ENCODE measurements around the gene COBL. TPM values are rescaled to one million over a fixed set of nuclear protein-coding genes. Genes with fewer than 3 reads are reported as not detected.

The COBL gene
- total and polyA plus RNA-seq, 10 of the 15 experiments (the other 5 are each of a cell fraction or from before 2014, with no cell fraction given), result 0.21 TPM; not detected in 9

DNA sequence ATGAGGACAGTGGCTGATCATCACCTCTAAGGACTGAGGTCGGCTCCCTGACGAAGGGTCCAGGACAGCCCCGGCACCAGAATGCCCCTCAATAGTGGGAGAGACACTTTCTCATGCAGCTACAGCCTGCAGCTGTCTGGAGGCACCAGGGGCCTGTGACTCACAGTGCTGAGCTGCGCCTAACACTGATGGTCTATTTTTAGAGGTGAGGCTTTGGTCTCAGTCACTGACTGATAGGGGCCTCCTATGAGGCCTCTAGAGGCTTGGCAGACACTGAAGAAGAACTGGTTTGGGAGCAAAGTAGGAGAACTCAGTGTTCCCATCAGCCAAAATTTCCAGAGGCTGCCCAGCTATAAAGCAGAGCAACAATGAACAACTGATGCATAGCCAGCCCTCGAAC lies 130.1 kb downstream of the COBL start:
- no peak for FAIRE-seq
- H3K9me3 ChIP-seq (replicated peaks; ENCODE audit: control insufficient read depth, insufficient read depth, low read length), result no peaks in the 10 kb centered on the region
- TF ChIP-seq SMARCA5 (IDR thresholded peaks at IDR 0.05), result no peak
- no peak for TF ChIP-seq MYC (IDR thresholded peaks at IDR 0.05; ENCODE audit: insufficient read depth, insufficient read length, insufficient replicate concordance, low read length, severe bottlenecking)
- no TSS peak for BruUV-seq (replicated peaks)
- H3K4me2 ChIP-seq (ENCODE audit: control insufficient read depth, insufficient read depth), result no peak overlapping the region
- no peak for ATAC-seq
- no peak overlapping the region for H3K27ac ChIP-seq (ENCODE audit: control insufficient read depth, insufficient read depth)
- ChIA-PET SMC1A (ENCODE audit: uncharacterized antibody, unreplicated experiment) (no interaction called here), POLR2A (no interaction called here), RAD21 (ENCODE audit: unreplicated experiment) (no interaction called here), CTCF (no interaction called here)
- H3K27me3 ChIP-seq (replicated peaks in 1 of 2; ENCODE audit: control insufficient read depth in 2 of 2, insufficient read depth in 2 of 2, low read length in 1 of 2), result no peaks in the 10 kb centered on the region; a peak in 1 of 4 replicates
- H3K4me1 ChIP-seq (ENCODE audit: control insufficient read depth, insufficient read depth, low read length), result no peaks in the 10 kb centered on the region
- H3K9ac ChIP-seq (ENCODE audit: control insufficient read depth, insufficient read depth, low read length), result no peak overlapping the region
- no peaks in the 10 kb centered on the region for H3K36me3 ChIP-seq (ENCODE audit: control insufficient read depth in 2 of 2, insufficient read depth in 2 of 2, low read length in 1 of 2)
- WGBS (ENCODE audit: insufficient coverage, insufficient replicate concordance, low lambda C conversion rate, missing lambda C conversion rate), result 23% methylated on average over 5 of the region's 5 CpGs
- H2AFZ ChIP-seq (ENCODE audit: control insufficient read depth, low read depth, low read length), result no peak overlapping the region
- H4K20me1 ChIP-seq (ENCODE audit: control insufficient read depth, insufficient read depth), result no peaks in the 10 kb centered on the region
- intact Hi-C loops (cut with micrococcal nuclease; ENCODE audit: unreplicated experiment), result no loop called here
- H3K4me3 ChIP-seq, result no peak overlapping the region
- no peak for DNase-seq (ENCODE audit: low read depth, low spot score)
- H3K79me2 ChIP-seq (ENCODE audit: control insufficient read depth, insufficient read depth, low read length), result no peaks in the 10 kb centered on the region
- in situ Hi-C loops (cut with MboI), result no loop called here

DNA sequence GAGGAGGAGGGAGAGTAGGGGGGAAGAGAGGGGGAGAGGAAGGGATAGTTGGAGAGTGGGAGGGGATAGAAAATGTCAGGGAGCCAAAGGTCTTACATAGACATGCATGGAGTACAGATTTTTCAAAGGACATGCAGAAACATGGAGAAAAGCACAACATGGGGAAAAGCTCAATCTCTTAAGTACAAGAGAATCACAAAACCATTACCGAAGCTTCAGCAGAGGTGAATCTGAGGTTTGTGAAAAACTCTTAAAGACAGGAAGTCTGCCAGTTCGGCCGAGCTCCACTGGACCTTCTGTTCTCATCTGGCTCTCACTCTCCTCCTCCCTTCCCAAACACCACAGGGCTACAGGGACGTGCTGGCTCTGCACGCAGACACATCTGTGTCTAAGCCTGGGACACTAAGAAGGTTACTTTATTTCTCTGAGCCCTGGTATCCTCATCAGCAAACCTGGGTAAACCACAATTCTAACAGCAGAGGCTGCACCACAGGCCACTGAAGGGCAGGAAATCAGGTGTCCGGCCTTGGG lies 133.9 kb downstream of the COBL start:
- no peak overlapping the region for H2AFZ ChIP-seq (ENCODE audit: control insufficient read depth, low read depth, low read length)
- H3K4me2 ChIP-seq (ENCODE audit: control insufficient read depth, insufficient read depth), result no peak overlapping the region
- no peaks in the 10 kb centered on the region for H3K9me3 ChIP-seq (replicated peaks; ENCODE audit: control insufficient read depth, insufficient read depth, low read length)
- DNase-seq (ENCODE audit: low read depth, low spot score) (no peak), ATAC-seq (no peak), FAIRE-seq (no peak)
- no peak overlapping the region for H3K4me3 ChIP-seq
- ChIA-PET CTCF (interaction anchor here (1.6 kb wide), 1 partner anchor 20 kb away, joined by 4 read pairs; no protein-coding TSS in a partner anchor), POLR2A (no interaction called here), RAD21 (ENCODE audit: unreplicated experiment) (no interaction called here), SMC1A (ENCODE audit: uncharacterized antibody, unreplicated experiment) (no interaction called here)
- H3K36me3 ChIP-seq (ENCODE audit: control insufficient read depth in 2 of 2, insufficient read depth in 2 of 2, low read length in 1 of 2), result no peaks in the 10 kb centered on the region
- BruUV-seq (replicated peaks), result no TSS peak
- H4K20me1 ChIP-seq (ENCODE audit: control insufficient read depth, insufficient read depth), result no peaks in the 10 kb centered on the region
- intact Hi-C loops (cut with micrococcal nuclease; ENCODE audit: unreplicated experiment), result no loop called here
- no peaks in the 10 kb centered on the region; a peak in 1 of 4 replicates for H3K27me3 ChIP-seq (replicated peaks in 1 of 2; ENCODE audit: control insufficient read depth in 2 of 2, insufficient read depth in 2 of 2, low read length in 1 of 2)
- H3K9ac ChIP-seq (ENCODE audit: control insufficient read depth, insufficient read depth, low read length), result no peak overlapping the region
- no peak overlapping the region for H3K27ac ChIP-seq (ENCODE audit: control insufficient read depth, insufficient read depth)
- H3K79me2 ChIP-seq (ENCODE audit: control insufficient read depth, insufficient read depth, low read length), result no peaks in the 10 kb centered on the region
- no peaks in the 10 kb centered on the region for H3K4me1 ChIP-seq (ENCODE audit: control insufficient read depth, insufficient read depth, low read length)
- in situ Hi-C loops (cut with MboI), result no loop called here
- 19% methylated on average over 6 of the region's 6 CpGs for WGBS (ENCODE audit: insufficient coverage, insufficient replicate concordance, low lambda C conversion rate, missing lambda C conversion rate)
- TF ChIP-seq, protein P1, sequence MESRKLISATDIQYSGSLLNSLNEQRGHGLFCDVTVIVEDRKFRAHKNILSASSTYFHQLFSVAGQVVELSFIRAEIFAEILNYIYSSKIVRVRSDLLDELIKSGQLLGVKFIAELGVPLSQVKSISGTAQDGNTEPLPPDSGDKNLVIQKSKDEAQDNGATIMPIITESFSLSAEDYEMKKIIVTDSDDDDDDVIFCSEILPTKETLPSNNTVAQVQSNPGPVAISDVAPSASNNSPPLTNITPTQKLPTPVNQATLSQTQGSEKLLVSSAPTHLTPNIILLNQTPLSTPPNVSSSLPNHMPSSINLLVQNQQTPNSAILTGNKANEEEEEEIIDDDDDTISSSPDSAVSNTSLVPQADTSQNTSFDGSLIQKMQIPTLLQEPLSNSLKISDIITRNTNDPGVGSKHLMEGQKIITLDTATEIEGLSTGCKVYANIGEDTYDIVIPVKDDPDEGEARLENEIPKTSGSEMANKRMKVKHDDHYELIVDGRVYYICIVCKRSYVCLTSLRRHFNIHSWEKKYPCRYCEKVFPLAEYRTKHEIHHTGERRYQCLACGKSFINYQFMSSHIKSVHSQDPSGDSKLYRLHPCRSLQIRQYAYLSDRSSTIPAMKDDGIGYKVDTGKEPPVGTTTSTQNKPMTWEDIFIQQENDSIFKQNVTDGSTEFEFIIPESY (IDR thresholded peaks at IDR 0.05), result no peak
- TF ChIP-seq TBL1XR1 (IDR thresholded peaks at IDR 0.05; ENCODE audit: low read depth, low read length) (no peak), IRF4 (IDR thresholded peaks at IDR 0.05; ENCODE audit: low read depth, low read length) (no peak), SP1 (IDR thresholded peaks at IDR 0.05; ENCODE audit: low read depth, low read length) (no peak), NFYB (IDR thresholded peaks at IDR 0.05; ENCODE audit: insufficient read depth, low read depth, low read length) (no peak), NFXL1 (IDR thresholded peaks at IDR 0.05; ENCODE audit: borderline replicate concordance) (no peak), TAF1 (IDR thresholded peaks at IDR 0.05; ENCODE audit: borderline replicate concordance, low read depth, low read length) (no peak)
- TF ChIP-seq, protein P2, sequence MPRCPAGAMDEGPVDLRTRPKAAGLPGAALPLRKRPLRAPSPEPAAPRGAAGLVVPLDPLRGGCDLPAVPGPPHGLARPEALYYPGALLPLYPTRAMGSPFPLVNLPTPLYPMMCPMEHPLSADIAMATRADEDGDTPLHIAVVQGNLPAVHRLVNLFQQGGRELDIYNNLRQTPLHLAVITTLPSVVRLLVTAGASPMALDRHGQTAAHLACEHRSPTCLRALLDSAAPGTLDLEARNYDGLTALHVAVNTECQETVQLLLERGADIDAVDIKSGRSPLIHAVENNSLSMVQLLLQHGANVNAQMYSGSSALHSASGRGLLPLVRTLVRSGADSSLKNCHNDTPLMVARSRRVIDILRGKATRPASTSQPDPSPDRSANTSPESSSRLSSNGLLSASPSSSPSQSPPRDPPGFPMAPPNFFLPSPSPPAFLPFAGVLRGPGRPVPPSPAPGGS (IDR thresholded peaks at IDR 0.05; ENCODE audit: borderline replicate concordance, insufficient read depth, low read depth, low read length, poor library complexity, severe bottlenecking), result no peak
- TF ChIP-seq, protein P3, sequence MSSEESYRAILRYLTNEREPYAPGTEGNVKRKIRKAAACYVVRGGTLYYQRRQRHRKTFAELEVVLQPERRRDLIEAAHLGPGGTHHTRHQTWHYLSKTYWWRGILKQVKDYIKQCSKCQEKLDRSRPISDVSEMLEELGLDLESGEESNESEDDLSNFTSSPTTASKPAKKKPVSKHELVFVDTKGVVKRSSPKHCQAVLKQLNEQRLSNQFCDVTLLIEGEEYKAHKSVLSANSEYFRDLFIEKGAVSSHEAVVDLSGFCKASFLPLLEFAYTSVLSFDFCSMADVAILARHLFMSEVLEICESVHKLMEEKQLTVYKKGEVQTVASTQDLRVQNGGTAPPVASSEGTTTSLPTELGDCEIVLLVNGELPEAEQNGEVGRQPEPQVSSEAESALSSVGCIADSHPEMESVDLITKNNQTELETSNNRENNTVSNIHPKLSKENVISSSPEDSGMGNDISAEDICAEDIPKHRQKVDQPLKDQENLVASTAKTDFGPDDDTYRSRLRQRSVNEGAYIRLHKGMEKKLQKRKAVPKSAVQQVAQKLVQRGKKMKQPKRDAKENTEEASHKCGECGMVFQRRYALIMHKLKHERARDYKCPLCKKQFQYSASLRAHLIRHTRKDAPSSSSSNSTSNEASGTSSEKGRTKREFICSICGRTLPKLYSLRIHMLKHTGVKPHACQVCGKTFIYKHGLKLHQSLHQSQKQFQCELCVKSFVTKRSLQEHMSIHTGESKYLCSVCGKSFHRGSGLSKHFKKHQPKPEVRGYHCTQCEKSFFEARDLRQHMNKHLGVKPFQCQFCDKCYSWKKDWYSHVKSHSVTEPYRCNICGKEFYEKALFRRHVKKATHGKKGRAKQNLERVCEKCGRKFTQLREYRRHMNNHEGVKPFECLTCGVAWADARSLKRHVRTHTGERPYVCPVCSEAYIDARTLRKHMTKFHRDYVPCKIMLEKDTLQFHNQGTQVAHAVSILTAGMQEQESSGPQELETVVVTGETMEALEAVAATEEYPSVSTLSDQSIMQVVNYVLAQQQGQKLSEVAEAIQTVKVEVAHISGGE (CRISPR knock-in tag; IDR thresholded peaks at IDR 0.05), result no peak

All from GM12878 (cell line).